GM18505 (cell line): ENCODE measurements around the gene FSTL1.

ENCODE experiments used
- ATAC-seq: cut with Tn5 transposase; IDR thresholded peaks from one replicate; pipeline ENCODE4 v1.9.1; 2021; ENCODE audit not compliant: unreplicated experiment
- POLR2A ChIP-seq: IDR thresholded peaks from 4 replicates; pipeline ENCODE4 v1.6.1; 2011; ENCODE audit warnings: borderline replicate concordance; ENCODE audit not compliant: insufficient read depth, insufficient read length; ENCODE audit errors: extremely low read depth

FSTL1 gene

GRCh38 chr3:120364101-120364500, 86.7 kb downstream of the FSTL1 start:
- no peak for ATAC-seq

GRCh38 chr3:120357807-120358206, 93.0 kb downstream of the FSTL1 start:
- no peak for ATAC-seq
- TF ChIP-seq POLR2A: no peak

More at GRCh38 chr3:120364101-120364500, 86.7 kb downstream of the FSTL1 start:
- TF ChIP-seq POLR2A: no peak

- no peak for ATAC-seq
- TF ChIP-seq POLR2A: no peak
Observed at GRCh38 chr3:120355486-120355885, 95.3 kb downstream of the FSTL1 start.

- no peak for ATAC-seq
- no peak for TF ChIP-seq POLR2A
Observed at GRCh38 chr3:120353463-120353862, 97.3 kb downstream of the FSTL1 start.

GRCh38 chr3:120352017-120352416, 98.8 kb downstream of the FSTL1 start:
- ATAC-seq: no peak
- no peak for TF ChIP-seq POLR2A

- no peak for ATAC-seq
- TF ChIP-seq POLR2A: no peak
Observed at GRCh38 chr3:120350401-120350941, 100.3 kb downstream of the FSTL1 start.

- ATAC-seq: no peak
- no peak for TF ChIP-seq POLR2A
Observed at GRCh38 chr3:120349855-120350125, 101.0 kb downstream of the FSTL1 start.

- ATAC-seq: peak; percentile 87
- TF ChIP-seq POLR2A: peak; percentile 95
Observed at GRCh38 chr3:120348991-120349854, 101.6 kb downstream of the FSTL1 start, which contains the start of gene LRRC58. TSS of gene LRRC58 (minus strand) at chr3:120349354. CDS start at chr3:120349243, 111 bp downstream.

GRCh38 chr3:120348065-120348990, 102.5 kb downstream of the FSTL1 start:
- peak; percentile 51 for ATAC-seq
- TF ChIP-seq POLR2A: no peak

GRCh38 chr3:120344349-120344748, 106.4 kb downstream of the FSTL1 start:
- no peak for ATAC-seq
- TF ChIP-seq POLR2A: no peak
